ENCODE measurements around the gene WDR45B. TPM values are rescaled to one million over a fixed set of nuclear protein-coding genes. Genes with fewer than 3 reads are reported as not detected.

Gene WDR45B
- total RNA-seq, 1 experiment from 2014 or later = 110 TPM

- no peaks in the 10 kb centered on the region for H3K79me1 ChIP-seq (ENCODE audit: insufficient read depth, low read depth, low read length, poor library complexity, severe bottlenecking)
- H3K4me2 ChIP-seq (ENCODE audit: insufficient read depth, insufficient read length, low read length) = no peak overlapping the region
- H4K20me1 ChIP-seq (ENCODE audit: control insufficient read depth, insufficient read depth, insufficient read length) = no peaks in the 10 kb centered on the region
- Mint-ChIP-seq H3K27ac (no peak overlapping the region), H3K4me1 (no peaks in the 10 kb centered on the region), H3K27me3 (ENCODE audit: low read depth) (no peaks in the 10 kb centered on the region; the same call in none of the 2 replicates), H3K36me3 (ENCODE audit: insufficient read depth in 1 of 3, low read depth in 3 of 3) (peaks cover 0 to 3% (median 0%) of the 10 kb centered on the region in 3 experiments; a peak in 2 of 7 replicates), H3K9me3 (peaks cover 10 to 12% of the 10 kb centered on the region in 2 experiments), H3K4me3 (no peak overlapping the region)
- H2BK120ac ChIP-seq (ENCODE audit: low read depth, low read length, poor library complexity, severe bottlenecking) = no peak overlapping the region
- no peaks in the 10 kb centered on the region for H3K27me3 ChIP-seq (ENCODE audit: insufficient read depth, low read length)
- H3K18ac ChIP-seq (ENCODE audit: insufficient read length, low read depth, low read length) = no peak overlapping the region
- H3K14ac ChIP-seq (ENCODE audit: insufficient read depth, low read length) = no peak overlapping the region
- H4K8ac ChIP-seq (replicated peaks; ENCODE audit: insufficient read length, low read depth, low read length) = no peak overlapping the region
- no peak overlapping the region for H2BK20ac ChIP-seq (ENCODE audit: low read depth, low read length, poor library complexity, severe bottlenecking)
- no peaks in the 10 kb centered on the region for H3K23me2 ChIP-seq (ENCODE audit: insufficient read length, low read depth, low read length, poor library complexity, severe bottlenecking)
- no peaks in the 10 kb centered on the region for H3K79me2 ChIP-seq (ENCODE audit: insufficient read depth, low read length)
- no peak for DNase-seq
- WGBS (ENCODE audit: extremely low coverage, insufficient read length, low lambda C conversion rate) = no CpG with 5 or more reads among the region's 12 CpGs
- H3K9ac ChIP-seq (ENCODE audit: extremely low read depth, insufficient read length, low read length) = no peak overlapping the region
- no peak overlapping the region for H3K27ac ChIP-seq (ENCODE audit: insufficient read length, low read depth, low read length)
- H3K4ac ChIP-seq (ENCODE audit: low read depth, low read length) = no peak overlapping the region
- no peaks in the 10 kb centered on the region for H3K4me1 ChIP-seq (ENCODE audit: insufficient read depth, low read length)
- no peak overlapping the region for H3K56ac ChIP-seq (ENCODE audit: insufficient read length, low read depth, low read length)
- TF ChIP-seq CTCF (conservative IDR thresholded peaks at IDR 0.05) = no peak
- H2AFZ ChIP-seq (ENCODE audit: low read length) = no peak overlapping the region
- H3K23ac ChIP-seq (ENCODE audit: insufficient read length, low read depth, low read length) = no peak overlapping the region
- H3K9me3 ChIP-seq (ENCODE audit: control insufficient read depth, low read depth, low read length) = no peaks in the 10 kb centered on the region
- H2BK5ac ChIP-seq (ENCODE audit: insufficient read length, low read length) = no peak overlapping the region
- no peak overlapping the region for H4K91ac ChIP-seq (ENCODE audit: insufficient read length, low read depth, low read length)
- no peak overlapping the region for H2AK5ac ChIP-seq (ENCODE audit: insufficient read length, low read length)
- H2BK15ac ChIP-seq (ENCODE audit: low read depth, low read length) = no peak overlapping the region
- H3T11ph ChIP-seq (ENCODE audit: low read length) = no peak overlapping the region
- H2BK12ac ChIP-seq (ENCODE audit: insufficient read length, low read depth, low read length) = no peak overlapping the region
- H4K5ac ChIP-seq (ENCODE audit: insufficient read length, low read depth, low read length) = no peak overlapping the region
Measured at GRCh38 chr17:82685291-82685690, 37.0 kb upstream of the WDR45B start.
